Rectal smooth muscle tissue (tissue), 1 donor: ENCODE results near the gene MYO1E.
"Not testable (repeated sequence)": the region's sequence is repeated elsewhere in the genome, so short reads cannot be mapped to it uniquely, and the experiment has no call there.

ENCODE experiments used
- H3K27ac ChIP-seq: one replicate; pipeline ENCODE4 v1.7.0; 2013; ENCODE audit warnings: low read depth, low read length, inconsistent platforms
- H3K27me3 ChIP-seq: one replicate; pipeline ENCODE4 v1.7.0; 2013; ENCODE audit warnings: low read length; ENCODE audit not compliant: control insufficient read depth, insufficient read depth
- H3K36me3 ChIP-seq: one replicate; pipeline ENCODE4 v1.7.0; 2013; ENCODE audit warnings: low read length; ENCODE audit not compliant: control insufficient read depth, insufficient read depth
- H3K4me1 ChIP-seq: one replicate; pipeline ENCODE4 v1.7.0; 2013; ENCODE audit warnings: low read length; ENCODE audit not compliant: control insufficient read depth, insufficient read depth
- H3K4me3 ChIP-seq: one replicate; pipeline ENCODE4 v1.7.0; 2013; ENCODE audit warnings: low read length
- H3K9ac ChIP-seq: one replicate; pipeline ENCODE4 v1.7.0; 2013; ENCODE audit warnings: low read length

The MYO1E gene

GRCh38 chr15:59400103-59400813 is 27.6 kb upstream of the MYO1E start:
- H3K9ac ChIP-seq = no peak overlapping the region
- H3K4me1 ChIP-seq = no peaks in the 10 kb centered on the region
- no peaks in the 10 kb centered on the region for H3K27me3 ChIP-seq
- H3K27ac ChIP-seq = no peak overlapping the region
- H3K4me3 ChIP-seq = no peak overlapping the region
- H3K36me3 ChIP-seq = no peaks in the 10 kb centered on the region

GRCh38 chr15:59399465-59400102 is 26.9 kb upstream of the MYO1E start:
- no peak overlapping the region for H3K4me3 ChIP-seq
- H3K27me3 ChIP-seq = no peaks in the 10 kb centered on the region
- no peaks in the 10 kb centered on the region for H3K36me3 ChIP-seq
- H3K9ac ChIP-seq = no peak overlapping the region
- no peaks in the 10 kb centered on the region for H3K4me1 ChIP-seq
- no peak overlapping the region for H3K27ac ChIP-seq

- Histone ChIP-seq H3K27ac (no peak overlapping the region), H3K27me3 (no peaks in the 10 kb centered on the region), H3K4me1 (no peaks in the 10 kb centered on the region), H3K36me3 (no peaks in the 10 kb centered on the region), H3K9ac (no peak overlapping the region), H3K4me3 (no peak overlapping the region)
Observed at GRCh38 chr15:59398220-59398619, 25.5 kb upstream of the MYO1E start.

- Histone ChIP-seq H3K27ac (no peak overlapping the region), H3K27me3 (no peaks in the 10 kb centered on the region), H3K36me3 (no peaks in the 10 kb centered on the region), H3K9ac (no peak overlapping the region), H3K4me1 (no peaks in the 10 kb centered on the region), H3K4me3 (no peak overlapping the region)
Observed at GRCh38 chr15:59396679-59397078, 24.0 kb upstream of the MYO1E start.

- Histone ChIP-seq H3K36me3 (no peaks in the 10 kb centered on the region), H3K4me1 (no peaks in the 10 kb centered on the region), H3K4me3 (no peak overlapping the region), H3K27ac (no peak overlapping the region), H3K27me3 (no peaks in the 10 kb centered on the region), H3K9ac (no peak overlapping the region)
Observed at GRCh38 chr15:59396211-59396610, 23.5 kb upstream of the MYO1E start.

GRCh38 chr15:59394166-59394661 is 21.5 kb upstream of the MYO1E start:
- Histone ChIP-seq H3K4me1 (no peaks in the 10 kb centered on the region), H3K27ac (no peak overlapping the region), H3K9ac (no peak overlapping the region), H3K36me3 (no peaks in the 10 kb centered on the region), H3K4me3 (no peak overlapping the region), H3K27me3 (no peaks in the 10 kb centered on the region)

GRCh38 chr15:59392299-59392698 is 19.6 kb upstream of the MYO1E start:
- no peak overlapping the region for H3K4me3 ChIP-seq
- no peak overlapping the region for H3K27ac ChIP-seq
- H3K9ac ChIP-seq = no peak overlapping the region
- no peaks in the 10 kb centered on the region for H3K4me1 ChIP-seq
- no peaks in the 10 kb centered on the region for H3K27me3 ChIP-seq
- H3K36me3 ChIP-seq = no peaks in the 10 kb centered on the region

- Histone ChIP-seq H3K27ac (no peak overlapping the region), H3K4me1 (no peaks in the 10 kb centered on the region), H3K4me3 (no peak overlapping the region), H3K27me3 (no peaks in the 10 kb centered on the region), H3K36me3 (peaks cover 2% of the 10 kb centered on the region), H3K9ac (no peak overlapping the region)
Observed at GRCh38 chr15:59388670-59389069, 16.0 kb upstream of the MYO1E start.

GRCh38 chr15:59387196-59387878 is 14.7 kb upstream of the MYO1E start:
- not testable (repeated sequence) for H3K27me3 ChIP-seq, H3K4me1 ChIP-seq, H3K27ac ChIP-seq, H3K36me3 ChIP-seq, H3K4me3 ChIP-seq, H3K9ac ChIP-seq

GRCh38 chr15:59385171-59385570 is 12.5 kb upstream of the MYO1E start:
- Histone ChIP-seq H3K27ac (no peak overlapping the region), H3K36me3 (peaks cover 5% of the 10 kb centered on the region), H3K4me3 (no peak overlapping the region), H3K4me1 (no peaks in the 10 kb centered on the region), H3K9ac (no peak overlapping the region), H3K27me3 (no peaks in the 10 kb centered on the region)

GRCh38 chr15:59384507-59384906 is 11.8 kb upstream of the MYO1E start:
- Histone ChIP-seq H3K27me3 (no peaks in the 10 kb centered on the region), H3K27ac (no peak overlapping the region), H3K9ac (no peak overlapping the region), H3K4me1 (no peaks in the 10 kb centered on the region), H3K4me3 (no peak overlapping the region), H3K36me3 (peaks cover 5% of the 10 kb centered on the region)

GRCh38 chr15:59380902-59381610 is 8.4 kb upstream of the MYO1E start:
- no peaks in the 10 kb centered on the region for H3K4me1 ChIP-seq
- no peak overlapping the region for H3K27ac ChIP-seq
- H3K4me3 ChIP-seq = no peak overlapping the region
- H3K36me3 ChIP-seq = peaks cover 5% of the 10 kb centered on the region
- no peak overlapping the region for H3K9ac ChIP-seq
- H3K27me3 ChIP-seq = no peaks in the 10 kb centered on the region
